OCI-M2 (cell line): Measurements from ENCODE around the gene ARL4D.
A peak's percentile ranks its signal among the peaks of the same experiment; 100 is the strongest.
"Not testable (repeated sequence)": the region's sequence is repeated elsewhere in the genome, so short reads cannot be mapped to it uniquely, and the experiment has no call there.

ENCODE experiments used
- DNase-seq: peaks from one replicate; lab custom pipeline; 2025; ENCODE audit not compliant: unreplicated experiment; lab: John Stamatoyannopoulos, UW

ARL4D gene

GRCh38 chr17:43398724-43399595, at the start of gene ARL4D:
Gene ARL4D, plus strand, starts transcription at chr17:43398993. Its CDS starts 740 bp downstream, at chr17:43399733.
- no peak for DNase-seq

GRCh38 chr17:43349142-43349541, 49.7 kb upstream of the ARL4D start:
- no peak for DNase-seq

- no peak for DNase-seq
These were observed 47.9 kb upstream of the ARL4D start for GRCh38 chr17:43350888-43351361.

GRCh38 chr17:43351691-43352090, 47.1 kb upstream of the ARL4D start:
- DNase-seq, result no peak

- DNase-seq, result no peak
These were observed 46.0 kb upstream of the ARL4D start for GRCh38 chr17:43352579-43353331.

GRCh38 chr17:43353393-43353792, 45.4 kb upstream of the ARL4D start:
- DNase-seq, result no peak

- DNase-seq, result no peak
These were observed 44.4 kb upstream of the ARL4D start for GRCh38 chr17:43354371-43354770.

- no peak for DNase-seq
These were observed 42.3 kb upstream of the ARL4D start for GRCh38 chr17:43356450-43356849.

GRCh38 chr17:43356999-43357398, 41.8 kb upstream of the ARL4D start:
- no peak for DNase-seq

GRCh38 chr17:43359469-43360110, 39.2 kb upstream of the ARL4D start:
- DNase-seq, result no peak

GRCh38 chr17:43360376-43360738, 38.4 kb upstream of the ARL4D start:
- no peak for DNase-seq

- DNase-seq, result peak; percentile 74
These were observed 37.9 kb upstream of the ARL4D start for GRCh38 chr17:43360739-43361505.

GRCh38 chr17:43363181-43363925, 35.4 kb upstream of the ARL4D start:
- no peak for DNase-seq

GRCh38 chr17:43363926-43364285, 34.9 kb upstream of the ARL4D start:
- DNase-seq, result no peak

GRCh38 chr17:43365356-43365755, 33.4 kb upstream of the ARL4D start:
- DNase-seq, result no peak

- not testable (repeated sequence) for DNase-seq
These were observed 32.9 kb upstream of the ARL4D start for GRCh38 chr17:43365921-43366320.

GRCh38 chr17:43366891-43367736, 31.7 kb upstream of the ARL4D start:
- no peak for DNase-seq

- DNase-seq, result peak; percentile 68
These were observed 31.0 kb upstream of the ARL4D start for GRCh38 chr17:43367737-43368242.
